Kidney (tissue), 14 donors: ENCODE measurements around the gene REM2. TPM values are rescaled to one million over a fixed set of nuclear protein-coding genes. Genes with fewer than 3 reads are reported as not detected.

Experiments
- DNase-seq, 5 donors: peaks; one replicate each; pipeline ENCODE4 v3.0.0-alpha.2; 2013 to 2020
- FAIRE-seq: peaks from 2 replicates; lab custom pipeline; 2012; peaks lifted over from hg19 to GRCh38; lab: Jason Lieb, UNC
- H3K27ac ChIP-seq, 2 donors: one replicate each; pipeline ENCODE4 v1.7.0; 2013; ENCODE audit warnings: low read depth in 2 of 2, low read length in 2 of 2, inconsistent platforms in 1 of 2
- H3K27me3 ChIP-seq: one replicate; pipeline ENCODE4 v1.7.1; 2013; ENCODE audit warnings: low read length, inconsistent platforms; ENCODE audit not compliant: control insufficient read depth, insufficient read depth
- H3K36me3 ChIP-seq, 3 donors: one replicate each; pipeline versions ENCODE4 v1.7.0 to v1.7.1; 2013; ENCODE audit warnings: low read length in 3 of 3, control low read depth in 1 of 3, inconsistent platforms in 1 of 3; ENCODE audit not compliant: insufficient read depth in 3 of 3, control insufficient read depth in 2 of 3
- H3K4me1 ChIP-seq, 3 donors: one replicate each; pipeline versions ENCODE4 v1.7.0 to v1.7.1; 2013; ENCODE audit warnings: low read length in 3 of 3, inconsistent platforms in 1 of 3, low read depth in 1 of 3; ENCODE audit not compliant: control insufficient read depth in 2 of 3, insufficient read depth in 2 of 3
- H3K4me3 ChIP-seq, 3 donors: one replicate each; pipeline versions ENCODE4 v1.7.0 to v1.8.1; 2013; ENCODE audit warnings: low read length in 3 of 3, control low read depth in 1 of 3, inconsistent platforms in 1 of 3
- H3K9ac ChIP-seq, 3 donors: one replicate each; pipeline versions ENCODE4 v1.7.0 to v1.7.1; 2013; ENCODE audit warnings: low read length in 3 of 3, control low read depth in 1 of 3, inconsistent platforms in 1 of 3
- H3K9me3 ChIP-seq, 3 donors: one replicate each; pipeline versions ENCODE4 v1.7.0 to v1.7.1; 2013; ENCODE audit warnings: low read length in 3 of 3, control low read depth in 1 of 3, inconsistent platforms in 1 of 3; ENCODE audit not compliant: control insufficient read depth in 2 of 3, insufficient read depth in 1 of 3
- intact Hi-C: fragments of 100-400 bp; cut with DNase I; formaldehyde crosslinking; loops from one replicate; pipeline ENCODE4 v1.11.1; 2022
- polyA plus RNA-seq: library from polyadenylated mRNA; stranded (reverse); fragments of 350-450 nt; fragmentation: Illumina TruSeq; extraction: RNeasy Lipid Tissue Mini Kit (QIAGEN cat#74804); gene quantifications from one replicate; pipeline ENCODE4 v1.2.3, GENCODE V29; 2014; ENCODE audit warnings: low read depth, low replicate concordance; ENCODE audit not compliant: insufficient read depth
- total RNA-seq: library from RNA; stranded (reverse); fragmentation: NEBNext Ultra II Directional; extraction: Animal tissue kit (Norgen Biotek cat#: 25700); gene quantifications from one replicate; pipeline ENCODE4 v1.2.1, GENCODE V29; 2021
- TF ChIP-seq, protein P1 (sequence below): IDR thresholded peaks from 3 replicates; pipeline ENCODE4 v1.5.1; 2012; ENCODE audit warnings: mild to moderate bottlenecking, moderate library complexity, borderline replicate concordance; ENCODE audit not compliant: insufficient read depth; ENCODE audit errors: extremely low read depth
- donor health status: control.
- donor health status: control.
- donor health status: control.
- donor health status: control.
- donor health status: control.
- donor health status: DM: yes; HTN: yes; CAD: no.
- donor health status: Normal renal cell carcinoma (clear cell type).

Gene REM2
- total and polyA plus RNA-seq, 2 donors from 2014 or later = 0.63 to 0.77 TPM

DNA sequence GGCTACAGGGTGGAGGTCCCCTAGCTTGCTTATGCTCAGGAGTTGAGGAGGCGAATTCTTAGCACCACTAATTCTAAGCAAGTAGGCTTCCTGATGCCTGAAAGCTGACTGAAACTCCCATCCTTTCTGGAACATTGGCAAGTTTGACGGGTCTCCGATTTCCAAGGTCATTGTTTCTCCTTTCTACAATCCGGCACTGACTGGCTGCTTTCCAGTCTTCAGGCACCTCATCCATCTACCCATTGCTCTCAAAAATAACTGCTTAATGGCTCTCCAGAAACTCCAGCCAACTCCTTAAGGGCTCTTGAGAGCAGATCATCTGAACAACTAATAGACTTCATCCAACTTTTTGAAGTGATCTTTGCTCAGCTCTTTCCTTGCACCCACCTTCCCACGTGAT lies 13.3 kb downstream of the REM2 start:
- no peak for FAIRE-seq
- no peak overlapping the region for H3K9ac ChIP-seq

DNA sequence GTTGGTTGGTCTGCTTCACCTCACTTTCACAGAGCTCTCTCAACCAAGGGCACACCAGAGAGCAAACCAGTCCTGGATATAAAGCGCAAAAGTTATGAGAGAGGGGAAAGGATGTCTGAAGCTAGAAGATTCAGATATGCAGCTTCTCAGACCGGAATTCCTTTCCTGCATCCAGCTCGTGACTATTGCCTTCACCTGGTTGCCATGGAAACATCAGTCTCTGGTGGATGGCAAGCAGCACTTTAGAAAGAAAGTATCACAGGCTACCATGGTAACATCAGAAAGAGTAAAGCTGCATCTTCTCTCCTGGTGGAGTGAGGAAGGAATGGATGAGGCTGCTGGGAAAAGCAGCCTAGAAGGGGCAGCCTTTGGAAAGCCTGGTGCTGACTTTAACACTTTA lies 13.7 kb downstream of the REM2 start:
- DNase-seq (no peak), FAIRE-seq (no peak)
- no peak overlapping the region for H3K4me3 ChIP-seq
- TF ChIP-seq, protein P1, sequence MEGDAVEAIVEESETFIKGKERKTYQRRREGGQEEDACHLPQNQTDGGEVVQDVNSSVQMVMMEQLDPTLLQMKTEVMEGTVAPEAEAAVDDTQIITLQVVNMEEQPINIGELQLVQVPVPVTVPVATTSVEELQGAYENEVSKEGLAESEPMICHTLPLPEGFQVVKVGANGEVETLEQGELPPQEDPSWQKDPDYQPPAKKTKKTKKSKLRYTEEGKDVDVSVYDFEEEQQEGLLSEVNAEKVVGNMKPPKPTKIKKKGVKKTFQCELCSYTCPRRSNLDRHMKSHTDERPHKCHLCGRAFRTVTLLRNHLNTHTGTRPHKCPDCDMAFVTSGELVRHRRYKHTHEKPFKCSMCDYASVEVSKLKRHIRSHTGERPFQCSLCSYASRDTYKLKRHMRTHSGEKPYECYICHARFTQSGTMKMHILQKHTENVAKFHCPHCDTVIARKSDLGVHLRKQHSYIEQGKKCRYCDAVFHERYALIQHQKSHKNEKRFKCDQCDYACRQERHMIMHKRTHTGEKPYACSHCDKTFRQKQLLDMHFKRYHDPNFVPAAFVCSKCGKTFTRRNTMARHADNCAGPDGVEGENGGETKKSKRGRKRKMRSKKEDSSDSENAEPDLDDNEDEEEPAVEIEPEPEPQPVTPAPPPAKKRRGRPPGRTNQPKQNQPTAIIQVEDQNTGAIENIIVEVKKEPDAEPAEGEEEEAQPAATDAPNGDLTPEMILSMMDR = no peak
- no peaks in the 10 kb centered on the region for H3K4me1 ChIP-seq
- H3K9ac ChIP-seq = no peak overlapping the region
- no peak overlapping the region for H3K27ac ChIP-seq
- intact Hi-C loops = no loop called here
- no peaks in the 10 kb centered on the region for H3K27me3 ChIP-seq
- peaks cover 7 to 11% (median 11%) of the 10 kb centered on the region in 3 donors for H3K36me3 ChIP-seq
- H3K9me3 ChIP-seq = no peaks in the 10 kb centered on the region

More for the DNA sequence above, 13.3 kb downstream of the REM2 start:
- Histone ChIP-seq H3K9me3 (no peaks in the 10 kb centered on the region), H3K27me3 (no peaks in the 10 kb centered on the region), H3K36me3 (peaks cover 4 to 7% (median 7%) of the 10 kb centered on the region in 3 donors), H3K27ac (no peak overlapping the region), H3K4me1 (no peaks in the 10 kb centered on the region), H3K4me3 (no peak overlapping the region)
- TF ChIP-seq, protein P1 = no peak
- DNase-seq = no peak
- intact Hi-C loops = no loop called here

DNA sequence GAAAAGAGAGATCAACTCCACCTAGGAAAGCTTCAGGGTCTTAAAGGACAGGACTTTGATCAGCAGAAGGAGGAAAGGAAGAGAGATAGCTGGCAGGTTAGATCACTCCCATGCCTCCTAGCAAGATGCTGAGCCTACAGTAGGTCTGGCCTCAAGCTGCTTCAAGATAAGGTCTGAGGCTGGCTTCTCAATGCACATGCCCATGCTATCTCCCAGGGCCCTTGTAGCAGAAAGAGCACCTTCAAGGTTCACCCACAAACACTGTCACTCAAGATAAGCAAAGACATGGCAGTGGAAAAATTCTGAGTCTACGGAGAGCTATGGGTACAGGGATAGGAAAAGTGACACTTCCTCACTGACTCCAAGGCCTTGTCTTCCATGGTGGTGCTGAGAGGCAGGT lies 14.3 kb downstream of the REM2 start:
- Histone ChIP-seq H3K27ac (no peak overlapping the region), H3K36me3 (peaks cover 7 to 17% (median 15%) of the 10 kb centered on the region in 3 donors), H3K27me3 (no peaks in the 10 kb centered on the region), H3K4me3 (no peak overlapping the region), H3K9ac (no peak overlapping the region), H3K9me3 (no peaks in the 10 kb centered on the region), H3K4me1 (no peaks in the 10 kb centered on the region)
- TF ChIP-seq, protein P1 = no peak
- intact Hi-C loops = no loop called here
- FAIRE-seq (no peak), DNase-seq (no peak)
